ENCODE results near the gene MPIG6B. TPM values are rescaled to one million over a fixed set of nuclear protein-coding genes. Genes with fewer than 3 reads are reported as not detected.

MPIG6B gene
- total RNA-seq, 4 donors from 2014 or later = 0.54 TPM; not detected in 3

- H3K9me3 ChIP-seq = no peaks in the 10 kb centered on the region
- H3K27me3 ChIP-seq = no peaks in the 10 kb centered on the region
- peaks cover 0 to 17% of the 10 kb centered on the region in 2 donors for H3K36me3 ChIP-seq
- H3K4me1 ChIP-seq = peaks cover 0 to 4% (median 0%) of the 10 kb centered on the region in 3 donors
- no peak within 1 kb of the TSS for H3K27ac ChIP-seq
- 79 to 83% methylated on average over 3 of the region's 4 CpGs for WGBS, 2 donors (ENCODE audit: low coverage in 1 of 2)
- ATAC-seq = no peak
- TF ChIP-seq POLR2A (IDR thresholded peaks at IDR 0.05) (no peak), POLR2AphosphoS5 (IDR thresholded peaks at IDR 0.05) (no peak), CTCF (IDR thresholded peaks at IDR 0.05) (no peak), EP300 (IDR thresholded peaks at IDR 0.05) (no peak)
- H3K4me3 ChIP-seq = no peak within 1 kb of the TSS
These were observed 1.7 kb upstream of the MPIG6B start, which contains the start of gene LY6G6C for GRCh38 chr6:31721351-31722020. Gene LY6G6C (minus strand): TSS chr6:31721746. CDS start chr6:31721679, 67 bp downstream.

GRCh38 chr6:31722173-31722572 is 1.0 kb upstream of the MPIG6B start:
- no peak for ATAC-seq
- Histone ChIP-seq H3K36me3 (peaks cover 0 to 24% of the 10 kb centered on the region in 2 donors), H3K27ac (no peak overlapping the region), H3K4me3 (no peak overlapping the region), H3K4me1 (peaks cover 0 to 8% (median 0%) of the 10 kb centered on the region in 3 donors), H3K9me3 (no peaks in the 10 kb centered on the region), H3K27me3 (no peaks in the 10 kb centered on the region)
- WGBS, 2 donors (ENCODE audit: low coverage in 1 of 2) = 80 to 100% methylated on average over 1 to 2 of the region's 3 CpGs
- TF ChIP-seq EP300 (IDR thresholded peaks at IDR 0.05) (no peak), POLR2A (IDR thresholded peaks at IDR 0.05) (no peak), POLR2AphosphoS5 (IDR thresholded peaks at IDR 0.05) (no peak), CTCF (IDR thresholded peaks at IDR 0.05) (no peak)

- no peak for TF ChIP-seq POLR2AphosphoS5 (IDR thresholded peaks at IDR 0.05)
- TF ChIP-seq CTCF (IDR thresholded peaks at IDR 0.05) = no peak
- no peak for TF ChIP-seq EP300 (IDR thresholded peaks at IDR 0.05)
- no peak for TF ChIP-seq POLR2A (IDR thresholded peaks at IDR 0.05)
- 88 to 92% methylated on average over 12 to 13 of the region's 25 CpGs for WGBS, 2 donors (ENCODE audit: low coverage in 1 of 2)
- Histone ChIP-seq H3K4me1 (peaks cover 0 to 28% (median 14%) of the 10 kb centered on the region in 3 donors), H3K27ac (no peak overlapping the region), H3K27me3 (no peaks in the 10 kb centered on the region), H3K36me3 (peaks cover 0 to 34% of the 10 kb centered on the region in 2 donors), H3K9me3 (no peaks in the 10 kb centered on the region), H3K4me3 (no peak overlapping the region)
- ATAC-seq = no peak
These were observed 963 bp downstream of the MPIG6B start for GRCh38 chr6:31723980-31724691.

GRCh38 chr6:31725502-31726350 is 2.6 kb downstream of the MPIG6B start:
- TF ChIP-seq EP300 (IDR thresholded peaks at IDR 0.05) (no peak), CTCF (IDR thresholded peaks at IDR 0.05) (no peak), POLR2AphosphoS5 (IDR thresholded peaks at IDR 0.05) (no peak), POLR2A (IDR thresholded peaks at IDR 0.05) (no peak)
- 75 to 85% methylated on average over 6 to 9 of the region's 12 CpGs for WGBS, 2 donors (ENCODE audit: low coverage in 1 of 2)

More at GRCh38 chr6:31725502-31726350, 2.6 kb downstream of the MPIG6B start:
- no peak overlapping the region for H3K4me3 ChIP-seq
- no peak for ATAC-seq
- peaks cover 0 to 36% of the 10 kb centered on the region in 2 donors for H3K36me3 ChIP-seq
- H3K27me3 ChIP-seq = no peaks in the 10 kb centered on the region
- H3K4me1 ChIP-seq = peaks cover 0 to 34% (median 18%) of the 10 kb centered on the region in 3 donors
- no peaks in the 10 kb centered on the region for H3K9me3 ChIP-seq
- peak overlapping the region in 1 of 4 donors; percentile 98 for H3K27ac ChIP-seq

All from gastroesophageal sphincter (tissue), 4 donors.